HG02885 (cell line): ENCODE results near the gene PLGLB1.
"Not testable (repeated sequence)": the region's sequence is repeated elsewhere in the genome, so short reads cannot be mapped to it uniquely, and the experiment has no call there.

Experiments used
- ATAC-seq: cut with Tn5 transposase; IDR thresholded peaks from one replicate; pipeline ENCODE4 v1.9.1; 2021; ENCODE audit warnings: mild to moderate bottlenecking; ENCODE audit not compliant: unreplicated experiment, poor library complexity

The PLGLB1 gene

DNA sequence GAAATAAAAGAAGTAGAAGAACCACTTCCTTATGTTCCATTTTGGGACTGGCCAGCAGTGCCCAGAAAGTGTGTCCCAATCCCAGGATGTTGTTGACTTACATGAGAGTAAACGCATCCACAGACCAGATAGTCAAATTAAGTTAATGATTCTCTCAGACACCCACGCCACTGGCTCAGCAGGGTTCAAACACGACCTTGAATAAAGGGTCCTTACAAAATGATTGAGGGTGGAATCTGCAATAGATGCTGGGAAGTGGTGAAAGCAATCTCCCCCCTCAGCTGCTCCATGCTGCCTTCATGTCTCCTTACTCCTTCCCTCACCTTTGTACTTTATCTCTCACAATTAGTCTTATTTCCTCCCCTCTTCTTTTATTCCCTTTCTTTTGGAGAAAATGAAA is at the start of gene PLGLB1:
Gene PLGLB1 (minus strand): TSS at position 101 of the 400 bp plus-strand sequence. CDS start 61 bp downstream, at position 40.
- not testable (repeated sequence) for ATAC-seq

DNA sequence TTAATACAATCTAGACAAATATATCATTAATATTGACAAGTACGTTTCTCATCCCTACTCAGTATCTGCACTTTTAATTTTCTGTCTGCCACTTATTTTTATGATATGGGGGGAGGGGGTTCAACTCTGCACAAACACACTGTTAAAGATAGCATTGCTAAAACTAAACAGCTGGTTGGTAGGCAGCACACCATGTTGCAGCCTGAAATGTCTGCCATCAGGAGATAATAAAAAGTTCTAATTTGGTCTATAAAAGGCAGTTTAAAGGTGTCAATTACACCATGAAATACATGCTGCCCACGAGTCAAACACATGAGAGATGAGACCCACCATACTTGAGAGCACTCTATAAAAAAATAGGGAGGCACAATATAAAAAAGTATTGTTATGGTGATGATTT is 42.7 kb upstream of the PLGLB1 start:
- ATAC-seq: not testable (repeated sequence)

DNA sequence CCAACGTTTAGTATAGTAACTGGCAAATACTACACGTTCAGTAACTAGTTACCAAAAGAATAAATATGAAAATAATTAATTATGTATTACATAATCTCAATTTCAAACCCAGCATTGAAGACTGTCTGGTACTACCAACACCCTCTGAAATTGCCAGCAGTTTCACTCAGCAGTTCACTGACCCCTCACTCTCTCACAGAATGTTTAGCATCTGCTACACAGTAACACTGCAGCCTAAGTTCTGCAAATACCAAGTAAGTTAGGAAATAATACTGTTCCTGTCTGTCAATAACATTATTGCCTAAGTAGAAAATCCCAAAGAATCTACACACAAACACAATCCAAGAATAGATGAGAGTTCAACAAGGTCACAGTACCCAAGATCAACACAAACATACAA is 41.8 kb upstream of the PLGLB1 start:
- ATAC-seq: not testable (repeated sequence)

DNA sequence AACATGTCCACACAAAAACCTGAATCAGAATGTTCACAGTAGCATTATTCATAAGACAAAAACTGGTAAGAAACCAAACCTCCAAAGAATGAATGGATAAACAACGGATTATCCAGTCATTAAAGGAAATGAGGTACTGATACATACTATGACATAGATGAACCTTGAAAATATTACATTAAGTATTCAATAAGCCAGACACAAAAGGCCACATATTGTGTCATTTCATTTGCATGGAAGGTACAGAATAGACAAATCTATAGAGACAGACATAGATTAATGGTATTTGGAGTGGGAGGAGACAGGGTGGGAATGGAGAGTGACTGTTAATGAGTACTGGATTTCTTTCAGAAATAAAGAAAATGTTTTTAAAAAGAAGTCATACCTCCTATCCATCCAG is 39.9 kb upstream of the PLGLB1 start:
- not testable (repeated sequence) for ATAC-seq

DNA sequence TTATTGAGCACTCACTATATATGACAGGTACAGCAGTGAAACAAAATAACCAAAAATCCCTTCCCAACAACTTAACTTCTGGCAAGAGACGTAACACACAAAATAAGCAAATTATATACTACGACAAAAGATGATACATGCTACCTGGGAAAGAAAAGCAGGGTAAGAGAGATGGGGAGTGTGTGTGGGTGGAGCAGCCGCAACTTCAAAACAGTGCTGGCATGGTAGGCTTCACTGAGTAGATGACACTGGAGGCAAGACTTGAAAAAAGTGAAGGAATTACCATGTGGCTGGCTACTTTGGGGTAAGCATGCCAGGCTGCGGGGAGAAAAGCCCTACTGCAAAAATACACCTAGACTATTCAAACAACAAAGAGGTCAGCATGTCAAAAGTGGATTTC is 36.0 kb upstream of the PLGLB1 start:
- ATAC-seq: not testable (repeated sequence)

DNA sequence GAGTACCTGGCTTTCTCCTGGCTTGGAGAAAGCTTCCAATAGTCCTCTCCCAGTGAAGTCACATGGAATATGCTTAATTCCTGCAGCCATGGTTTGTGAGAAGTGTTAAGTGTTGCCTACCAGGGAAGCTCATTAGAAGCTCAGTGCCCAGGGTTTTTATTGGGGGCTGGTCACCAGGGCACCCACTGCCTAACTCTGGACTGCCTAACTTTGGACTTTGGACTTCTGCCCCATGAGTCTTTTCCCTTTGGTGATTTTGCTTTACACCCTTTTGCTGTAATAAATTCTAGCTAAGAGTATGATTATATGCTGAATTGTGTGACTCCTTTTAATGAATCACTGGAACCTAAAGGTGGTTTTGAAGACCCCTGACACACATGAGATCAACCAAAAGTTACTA is 35.2 kb upstream of the PLGLB1 start:
- ATAC-seq: not testable (repeated sequence)

DNA sequence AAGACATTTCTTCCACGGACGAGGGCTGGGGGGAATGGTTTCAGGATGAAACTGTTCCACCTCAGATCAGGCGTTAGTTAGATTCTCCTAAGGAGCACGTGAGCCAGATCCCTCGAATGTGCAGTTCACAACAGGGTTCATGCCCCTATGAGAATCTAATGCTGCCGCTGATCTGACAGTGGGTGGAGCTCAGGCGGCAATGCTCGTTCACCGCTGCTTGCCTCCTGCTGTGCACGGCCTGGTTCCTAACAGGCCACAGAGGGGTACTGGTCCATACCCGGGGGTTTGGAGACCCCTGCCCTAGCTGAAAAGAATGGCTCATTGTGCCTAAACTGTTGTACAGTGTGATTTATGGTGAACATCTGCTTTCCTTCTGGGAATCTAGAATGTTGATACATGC is 34.8 kb upstream of the PLGLB1 start:
- ATAC-seq: not testable (repeated sequence)

DNA sequence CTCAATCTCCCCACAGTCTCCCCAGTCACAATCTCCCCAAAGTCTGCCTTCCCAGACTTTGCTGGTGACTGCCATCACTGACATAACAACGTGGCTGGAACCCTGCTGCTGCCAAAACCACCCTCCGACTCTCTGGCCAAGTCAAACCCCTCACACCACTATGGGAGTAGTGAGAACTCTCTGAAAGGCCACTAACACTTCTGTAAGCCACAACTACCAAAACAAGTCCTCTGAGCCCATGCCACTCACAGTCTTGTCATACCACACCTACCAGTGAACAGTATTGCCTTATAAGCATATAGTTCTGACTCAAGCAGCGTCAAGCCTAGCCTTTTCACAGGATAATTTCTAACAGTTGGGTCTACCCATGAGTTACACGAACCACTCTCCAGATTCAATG is 32.7 kb upstream of the PLGLB1 start:
- not testable (repeated sequence) for ATAC-seq

DNA sequence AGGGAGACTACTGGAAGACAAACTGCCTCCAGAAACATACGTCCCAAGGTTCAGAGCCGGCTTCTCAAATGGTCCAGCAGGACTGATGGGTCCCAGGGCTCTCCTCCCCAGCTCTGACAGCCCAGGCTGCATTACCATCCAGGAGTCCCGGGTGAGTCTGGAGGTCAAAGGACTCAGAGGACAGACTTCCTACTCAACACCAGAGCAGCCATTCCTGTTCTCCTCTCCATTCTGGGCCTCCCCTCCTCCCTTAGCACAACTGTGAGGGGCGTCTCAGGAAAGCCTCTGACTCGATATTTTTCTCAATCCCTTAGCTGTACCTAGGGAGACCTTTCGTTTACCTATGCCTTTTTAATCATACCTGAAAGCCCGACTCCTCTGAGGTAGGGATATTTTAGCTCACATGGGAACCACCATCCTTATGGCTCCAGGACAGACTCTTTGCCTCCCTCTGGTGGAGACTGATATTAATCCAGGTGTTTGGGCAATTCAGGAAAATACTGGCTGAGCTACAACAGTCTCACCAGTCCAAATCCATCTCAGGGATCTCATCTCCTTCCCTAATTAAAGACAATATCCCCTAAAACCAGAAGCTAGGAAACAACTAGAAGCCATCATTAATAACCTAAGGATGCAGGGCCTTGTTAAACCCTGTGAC is 19.8 kb upstream of the PLGLB1 start:
- peak; percentile 78 for ATAC-seq

DNA sequence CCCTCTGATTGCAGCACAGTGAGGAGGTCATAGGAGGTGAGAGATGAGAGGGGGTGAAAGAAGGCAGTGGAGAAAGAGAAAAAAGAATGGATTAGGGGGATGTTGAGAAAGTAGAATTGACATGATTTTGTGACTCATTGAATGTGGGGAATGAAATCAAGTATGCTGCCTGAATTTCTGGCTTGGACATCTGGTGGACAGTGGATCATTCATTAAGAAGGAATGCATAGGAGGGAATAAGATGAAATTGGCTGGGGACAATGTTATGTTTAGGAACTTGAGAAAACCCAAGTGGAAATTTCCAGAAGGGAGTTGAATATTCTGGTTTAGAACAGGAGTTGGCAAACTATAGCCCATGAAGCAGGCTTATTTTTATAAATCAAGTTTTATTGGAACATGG is 7.0 kb upstream of the PLGLB1 start:
- ATAC-seq: not testable (repeated sequence)

DNA sequence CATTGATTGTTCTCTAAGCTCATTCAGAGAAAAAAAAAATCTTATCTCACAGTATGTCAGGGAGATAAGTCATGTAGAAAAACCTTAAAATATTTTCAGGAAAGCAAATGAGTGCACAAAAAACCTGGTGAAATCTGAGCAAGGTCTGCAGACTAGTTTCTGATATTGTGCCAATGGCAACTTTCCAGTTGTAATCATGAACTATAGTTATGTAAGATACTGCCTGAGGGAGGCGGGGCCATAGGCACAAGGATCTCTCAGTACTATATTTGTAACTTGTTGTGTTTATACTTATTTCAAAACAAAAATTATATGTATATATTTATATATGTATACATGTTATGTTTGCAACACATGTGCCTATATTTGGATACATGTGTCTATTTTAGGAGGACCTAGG is 5.2 kb upstream of the PLGLB1 start:
- ATAC-seq: not testable (repeated sequence)

DNA sequence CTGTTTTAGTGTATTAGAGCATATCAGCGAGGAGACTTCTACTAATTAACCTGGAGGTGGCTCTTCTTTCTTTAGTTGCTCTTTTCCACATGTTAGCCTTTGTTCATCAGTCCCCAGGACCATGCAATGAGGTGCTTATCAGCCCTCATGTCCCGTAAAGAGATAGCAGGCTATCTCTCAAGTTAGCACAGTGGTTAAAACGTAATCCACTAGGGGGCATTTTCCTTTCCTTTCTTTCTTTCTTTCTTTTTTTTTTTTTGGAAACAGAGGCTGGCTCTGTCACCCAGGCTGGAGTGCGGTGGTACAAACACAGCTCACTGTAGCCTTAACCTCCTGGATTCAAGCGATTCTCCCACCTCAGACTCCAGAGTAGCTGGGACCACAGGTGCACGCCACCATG is 4.3 kb upstream of the PLGLB1 start:
- not testable (repeated sequence) for ATAC-seq

DNA sequence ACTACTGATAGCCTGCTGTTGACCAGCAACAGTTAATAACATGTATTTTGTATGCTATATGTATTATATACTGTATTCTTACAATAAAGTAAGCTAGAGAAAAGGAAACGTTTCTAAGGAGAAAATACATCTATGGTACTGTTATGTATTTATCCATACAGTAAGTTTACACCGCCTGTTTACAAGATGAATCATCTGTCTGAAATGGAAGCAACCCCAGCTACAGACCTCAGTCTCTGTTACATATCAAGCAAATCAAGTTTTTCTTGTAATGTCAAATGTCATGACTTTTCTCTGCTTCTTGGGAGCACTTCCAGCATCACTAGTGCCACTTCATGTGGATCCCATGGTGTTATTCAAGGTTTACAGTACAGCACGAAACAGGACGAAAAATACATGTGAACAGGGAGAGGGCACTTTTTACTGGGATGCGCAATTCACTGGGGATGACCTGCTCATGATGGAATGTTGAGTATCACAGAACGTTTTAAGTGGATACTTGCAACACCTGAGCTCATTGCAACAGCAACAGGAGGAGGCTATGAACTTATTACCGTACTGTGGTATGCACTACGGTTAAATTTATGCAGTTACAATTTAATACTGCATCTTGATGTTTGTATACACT is 2.5 kb upstream of the PLGLB1 start:
- ATAC-seq: not testable (repeated sequence)

DNA sequence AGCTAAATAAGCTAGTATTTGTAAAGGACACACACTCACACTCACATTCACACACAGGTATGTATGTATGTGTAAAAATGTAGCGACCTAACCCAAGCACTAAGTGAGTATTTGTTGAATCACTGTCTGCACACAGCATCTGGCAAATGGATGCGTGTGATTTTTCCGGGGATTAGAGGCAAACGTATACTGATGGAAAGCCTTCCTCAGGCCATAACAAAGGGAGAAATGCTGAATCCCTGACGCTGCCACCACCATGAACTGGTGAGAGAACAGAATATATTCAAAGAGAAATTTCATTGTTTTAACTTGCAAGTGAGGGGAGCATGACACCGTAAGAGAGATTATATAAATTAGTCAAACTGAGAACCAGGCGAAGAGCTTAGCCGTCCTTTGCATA is 601 bp downstream of the PLGLB1 start:
- ATAC-seq: not testable (repeated sequence)

DNA sequence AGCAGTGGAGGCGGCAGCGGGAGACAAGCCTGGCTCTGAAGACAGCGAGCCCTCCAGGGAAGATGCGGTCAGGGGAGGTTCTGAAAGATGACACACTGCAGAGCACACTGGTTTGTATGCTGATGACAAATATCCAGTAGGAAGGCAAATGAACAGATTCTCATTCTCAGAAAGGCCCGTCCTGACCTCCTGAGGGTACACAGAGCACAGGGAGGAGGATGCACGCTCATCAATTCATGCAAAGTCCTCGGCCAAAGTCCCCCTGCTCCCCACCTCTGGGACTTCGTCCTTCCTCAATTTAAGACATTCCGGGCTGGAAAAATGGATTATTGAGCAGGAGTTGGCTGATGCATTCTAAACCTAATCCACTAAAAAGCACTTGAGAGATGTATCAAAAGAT is 2.6 kb downstream of the PLGLB1 start:
- ATAC-seq: not testable (repeated sequence)

DNA sequence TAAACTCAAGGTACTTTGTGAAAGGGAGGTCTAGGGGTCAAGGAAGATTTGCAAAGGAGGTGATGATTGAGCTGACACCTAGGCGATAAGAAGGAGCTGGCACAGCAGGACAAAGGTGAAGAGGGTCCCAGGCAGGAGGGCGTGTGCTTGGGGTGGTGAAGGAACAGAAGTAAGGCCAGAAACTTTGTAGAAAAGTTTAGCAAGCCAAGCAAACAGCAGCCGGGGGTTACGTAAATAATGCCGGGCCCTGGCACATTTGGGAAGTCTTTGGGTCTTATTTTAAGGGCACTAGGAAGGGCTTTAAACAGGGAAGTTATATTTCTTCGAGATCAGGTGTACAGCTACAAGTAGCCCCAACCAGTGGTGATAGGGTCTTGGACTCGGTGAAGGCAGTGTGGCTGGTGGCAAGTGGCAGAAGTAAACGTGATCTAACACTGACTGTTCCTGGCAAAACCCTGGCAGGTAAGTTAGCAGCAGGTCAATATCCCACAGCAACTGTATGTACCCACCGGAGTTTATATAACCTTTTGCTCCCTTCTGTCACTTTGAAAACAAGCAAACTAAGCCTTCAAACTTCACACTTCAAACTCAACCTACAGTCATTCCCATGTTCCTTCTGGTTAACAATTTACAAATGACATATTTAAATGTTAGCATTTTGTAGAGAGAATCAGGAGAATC is 7.0 kb downstream of the PLGLB1 start:
- ATAC-seq: not testable (repeated sequence)

DNA sequence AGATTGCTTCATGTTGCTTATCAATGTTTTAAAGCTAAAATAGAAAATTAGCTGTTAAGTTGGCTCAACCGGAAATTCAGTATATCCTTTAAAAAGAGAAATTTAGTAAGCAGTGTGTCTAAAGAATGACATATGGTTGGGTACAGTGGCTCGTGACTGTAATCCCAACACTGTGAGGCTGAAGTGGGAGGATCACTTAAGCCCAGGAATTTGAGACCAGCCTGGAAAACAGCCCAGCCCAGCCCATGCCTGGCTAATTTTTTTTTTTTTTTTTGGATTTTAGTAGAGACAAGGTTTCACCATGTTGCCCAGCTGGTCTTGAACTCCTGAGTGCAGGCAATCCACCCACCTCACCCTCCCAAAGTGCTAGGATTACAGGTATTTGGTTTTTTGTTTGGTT is 17.2 kb downstream of the PLGLB1 start:
- not testable (repeated sequence) for ATAC-seq
